ENCODE measurements around the gene LINGO3.

Gene LINGO3

GRCh38 chr19:2337329-2337707 lies 29.4 kb upstream of the LINGO3 start:
- intact Hi-C loops (cut with DNase I; ENCODE audit: low total_unique reads) = no loop called here
- Histone ChIP-seq H3K27me3 (no peaks in the 10 kb centered on the region), H3K36me3 (peaks cover 0 to 45% (median 35%) of the 10 kb centered on the region in 3 donors), H3K9me3 (no peaks in the 10 kb centered on the region), H3K4me3 (no peak overlapping the region), H3K4me1 (peaks cover 0 to 14% (median 4%) of the 10 kb centered on the region in 4 donors), H3K27ac (no peak overlapping the region)
- no peak for DNase-seq
- TF ChIP-seq, protein P1, sequence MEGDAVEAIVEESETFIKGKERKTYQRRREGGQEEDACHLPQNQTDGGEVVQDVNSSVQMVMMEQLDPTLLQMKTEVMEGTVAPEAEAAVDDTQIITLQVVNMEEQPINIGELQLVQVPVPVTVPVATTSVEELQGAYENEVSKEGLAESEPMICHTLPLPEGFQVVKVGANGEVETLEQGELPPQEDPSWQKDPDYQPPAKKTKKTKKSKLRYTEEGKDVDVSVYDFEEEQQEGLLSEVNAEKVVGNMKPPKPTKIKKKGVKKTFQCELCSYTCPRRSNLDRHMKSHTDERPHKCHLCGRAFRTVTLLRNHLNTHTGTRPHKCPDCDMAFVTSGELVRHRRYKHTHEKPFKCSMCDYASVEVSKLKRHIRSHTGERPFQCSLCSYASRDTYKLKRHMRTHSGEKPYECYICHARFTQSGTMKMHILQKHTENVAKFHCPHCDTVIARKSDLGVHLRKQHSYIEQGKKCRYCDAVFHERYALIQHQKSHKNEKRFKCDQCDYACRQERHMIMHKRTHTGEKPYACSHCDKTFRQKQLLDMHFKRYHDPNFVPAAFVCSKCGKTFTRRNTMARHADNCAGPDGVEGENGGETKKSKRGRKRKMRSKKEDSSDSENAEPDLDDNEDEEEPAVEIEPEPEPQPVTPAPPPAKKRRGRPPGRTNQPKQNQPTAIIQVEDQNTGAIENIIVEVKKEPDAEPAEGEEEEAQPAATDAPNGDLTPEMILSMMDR (IDR thresholded peaks at IDR 0.05) = no peak

- intact Hi-C loops (cut with DNase I; ENCODE audit: low total_unique reads) = no loop called here
- no peak for DNase-seq
Measured at GRCh38 chr19:2336528-2337328, 28.8 kb upstream of the LINGO3 start.

DNA sequence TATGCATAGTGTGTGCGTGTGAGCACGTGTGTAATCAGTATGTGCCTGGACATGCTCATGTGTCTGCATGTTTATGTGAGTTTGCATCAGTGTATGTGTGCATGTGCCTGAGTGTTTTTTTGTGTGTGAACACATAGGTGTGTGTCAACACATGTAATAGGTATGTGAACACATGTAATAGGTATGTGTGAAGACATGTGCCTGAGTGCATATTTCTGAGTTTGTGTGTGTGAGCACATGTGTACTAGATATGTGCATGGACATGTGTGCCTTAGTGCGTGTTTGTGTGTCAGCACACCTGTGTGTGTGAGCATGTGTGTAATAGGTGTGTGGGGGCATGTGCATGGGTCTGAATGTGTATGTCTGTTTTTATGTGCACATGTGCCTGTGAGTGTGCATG lies 27.9 kb upstream of the LINGO3 start:
- Histone ChIP-seq H3K4me1 (peaks cover 0 to 28% (median 5%) of the 10 kb centered on the region in 4 donors), H3K4me3 (no peak overlapping the region)

More at GRCh38 chr19:2336528-2337328, 28.8 kb upstream of the LINGO3 start:
- Histone ChIP-seq H3K9me3 (no peaks in the 10 kb centered on the region), H3K4me1 (peaks cover 0 to 20% (median 4%) of the 10 kb centered on the region in 4 donors), H3K27ac (no peak overlapping the region), H3K27me3 (no peaks in the 10 kb centered on the region), H3K4me3 (no peak overlapping the region), H3K36me3 (peaks cover 0 to 40% (median 30%) of the 10 kb centered on the region in 3 donors)
- TF ChIP-seq, protein P1 (IDR thresholded peaks at IDR 0.05) = no peak

DNA sequence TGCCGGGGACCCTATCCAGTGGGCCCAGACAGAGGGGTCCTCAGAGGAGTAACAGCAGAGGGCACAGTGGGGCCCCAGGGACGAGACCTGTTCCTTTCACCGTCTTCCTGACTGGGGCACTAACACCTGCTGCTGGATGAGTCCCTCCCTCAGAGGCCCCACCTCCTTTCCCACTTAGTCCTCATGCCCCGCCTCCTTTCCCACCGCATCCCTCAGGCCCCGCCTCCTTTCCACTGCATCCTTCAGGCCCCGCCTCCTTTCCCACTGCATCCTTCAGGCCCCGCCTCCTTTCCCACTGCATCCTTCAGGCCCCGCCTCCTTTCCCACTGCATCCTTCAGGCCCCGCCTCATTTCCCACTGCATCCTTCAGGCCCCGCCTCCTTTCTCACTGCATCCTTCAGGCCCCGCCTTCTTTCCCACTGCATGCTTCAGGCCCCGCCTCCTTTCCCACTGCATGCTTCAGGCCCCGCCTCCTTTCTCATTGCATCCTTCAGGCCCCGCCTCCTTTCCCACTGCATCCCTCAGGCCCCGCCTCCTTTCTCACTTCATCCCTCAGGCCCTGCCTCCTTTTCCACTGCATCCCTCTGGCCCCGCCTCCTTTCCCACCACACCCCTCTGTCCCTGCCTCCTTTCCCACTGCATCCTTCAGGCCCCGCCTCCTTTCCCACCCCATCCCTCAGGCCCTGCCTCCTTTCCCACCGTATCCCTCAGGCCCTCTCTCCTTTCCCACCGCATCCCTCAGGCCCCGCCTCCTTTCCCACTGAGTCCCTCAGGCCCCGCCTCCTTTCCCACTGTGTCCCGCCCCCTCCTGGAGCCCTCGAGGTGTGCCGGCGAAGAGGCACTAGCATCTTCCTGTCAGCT lies 27.3 kb upstream of the LINGO3 start:
- Histone ChIP-seq H3K4me1 (peaks cover 0 to 35% (median 11%) of the 10 kb centered on the region in 4 donors), H3K9me3 (no peaks in the 10 kb centered on the region), H3K27ac (no peak overlapping the region), H3K4me3 (no peak overlapping the region), H3K36me3 (peaks cover 0 to 25% (median 15%) of the 10 kb centered on the region in 3 donors), H3K27me3 (no peaks in the 10 kb centered on the region)
- TF ChIP-seq, protein P1 (IDR thresholded peaks at IDR 0.05) = no peak
- no peak for DNase-seq
- intact Hi-C loops (cut with DNase I; ENCODE audit: low total_unique reads) = no loop called here

More for the DNA sequence above, 27.9 kb upstream of the LINGO3 start:
- intact Hi-C loops (cut with DNase I; ENCODE audit: low total_unique reads) = no loop called here
- Histone ChIP-seq H3K9me3 (no peaks in the 10 kb centered on the region), H3K36me3 (peaks cover 0 to 32% (median 21%) of the 10 kb centered on the region in 3 donors), H3K27me3 (no peaks in the 10 kb centered on the region), H3K27ac (no peak overlapping the region)
- TF ChIP-seq, protein P1 (IDR thresholded peaks at IDR 0.05) = no peak
- DNase-seq = no peak

DNA sequence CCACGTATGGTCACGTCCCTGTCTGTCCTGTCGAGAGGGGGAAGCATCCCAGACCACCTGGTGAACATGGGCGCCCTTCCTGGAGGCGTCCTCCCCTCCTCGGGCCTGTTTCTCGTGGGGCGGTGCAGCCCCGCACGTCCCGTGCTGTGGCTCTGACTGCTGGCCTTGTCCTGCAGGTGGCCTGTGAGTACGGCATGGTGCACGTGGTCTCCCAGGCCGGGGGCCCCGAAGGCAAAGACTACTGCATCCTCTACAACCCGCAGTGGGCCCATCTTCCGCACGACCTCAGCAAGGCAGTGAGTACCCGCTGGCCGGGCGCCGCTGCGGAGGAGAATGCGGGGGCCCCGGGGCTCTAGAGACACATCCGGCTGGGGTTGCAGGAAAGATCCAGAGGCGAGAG lies 26.5 kb upstream of the LINGO3 start:
- intact Hi-C loops (cut with DNase I; ENCODE audit: low total_unique reads) = no loop called here
- TF ChIP-seq, protein P1 (IDR thresholded peaks at IDR 0.05) = no peak
- Histone ChIP-seq H3K4me1 (peaks cover 0 to 41% (median 17%) of the 10 kb centered on the region in 4 donors), H3K27ac (no peak overlapping the region), H3K4me3 (no peak overlapping the region), H3K27me3 (no peaks in the 10 kb centered on the region), H3K9me3 (no peaks in the 10 kb centered on the region), H3K36me3 (peaks cover 0 to 18% (median 7%) of the 10 kb centered on the region in 3 donors)
- no peak for DNase-seq
